ENCODE measurements around the gene AP2A2. TPM values are rescaled to one million over a fixed set of nuclear protein-coding genes. Genes with fewer than 3 reads are reported as not detected.

The AP2A2 gene
- total RNA-seq, 1 experiment from 2014 or later: 39.4 TPM

- TF ChIP-seq EZH2 (IDR thresholded peaks at IDR 0.05; ENCODE audit: low read depth): no peak
- TF ChIP-seq, protein P1, sequence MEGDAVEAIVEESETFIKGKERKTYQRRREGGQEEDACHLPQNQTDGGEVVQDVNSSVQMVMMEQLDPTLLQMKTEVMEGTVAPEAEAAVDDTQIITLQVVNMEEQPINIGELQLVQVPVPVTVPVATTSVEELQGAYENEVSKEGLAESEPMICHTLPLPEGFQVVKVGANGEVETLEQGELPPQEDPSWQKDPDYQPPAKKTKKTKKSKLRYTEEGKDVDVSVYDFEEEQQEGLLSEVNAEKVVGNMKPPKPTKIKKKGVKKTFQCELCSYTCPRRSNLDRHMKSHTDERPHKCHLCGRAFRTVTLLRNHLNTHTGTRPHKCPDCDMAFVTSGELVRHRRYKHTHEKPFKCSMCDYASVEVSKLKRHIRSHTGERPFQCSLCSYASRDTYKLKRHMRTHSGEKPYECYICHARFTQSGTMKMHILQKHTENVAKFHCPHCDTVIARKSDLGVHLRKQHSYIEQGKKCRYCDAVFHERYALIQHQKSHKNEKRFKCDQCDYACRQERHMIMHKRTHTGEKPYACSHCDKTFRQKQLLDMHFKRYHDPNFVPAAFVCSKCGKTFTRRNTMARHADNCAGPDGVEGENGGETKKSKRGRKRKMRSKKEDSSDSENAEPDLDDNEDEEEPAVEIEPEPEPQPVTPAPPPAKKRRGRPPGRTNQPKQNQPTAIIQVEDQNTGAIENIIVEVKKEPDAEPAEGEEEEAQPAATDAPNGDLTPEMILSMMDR (conservative IDR thresholded peaks at IDR 0.05): no peak
- intact Hi-C loops (cut with micrococcal nuclease; ENCODE audit: unreplicated experiment): no loop called here
- POLR2A ChIA-PET (ENCODE audit: unreplicated experiment): no interaction called here
- CTCF ChIA-PET: no interaction called here
- Histone ChIP-seq H2AFZ (no peak overlapping the region), H4K20me1 (ENCODE audit: insufficient read depth) (no peaks in the 10 kb centered on the region), H3K27me3 (ENCODE audit: insufficient read depth, low read depth) (no peaks in the 10 kb centered on the region), H3K9me3 (ENCODE audit: insufficient read depth, low read depth) (no peaks in the 10 kb centered on the region), H3K4me3 (no peak overlapping the region), H3K79me2 (ENCODE audit: low read depth) (no peaks in the 10 kb centered on the region), H3K27ac (no peak overlapping the region), H3K4me1 (replicated peaks; ENCODE audit: insufficient read depth) (no peaks in the 10 kb centered on the region), H3K4me2 (no peak overlapping the region), H3F3A (ENCODE audit: insufficient read depth, low read depth) (no peaks in the 10 kb centered on the region), H3K9me2 (ENCODE audit: insufficient read depth) (no peaks in the 10 kb centered on the region), H3K36me3 (ENCODE audit: low read depth) (no peaks in the 10 kb centered on the region)
- no TSS peak for BruUV-seq (replicated peaks)
- no peak for DNase-seq
Measured at GRCh38 chr11:1047595-1048156, 122.0 kb downstream of the AP2A2 start.

DNA sequence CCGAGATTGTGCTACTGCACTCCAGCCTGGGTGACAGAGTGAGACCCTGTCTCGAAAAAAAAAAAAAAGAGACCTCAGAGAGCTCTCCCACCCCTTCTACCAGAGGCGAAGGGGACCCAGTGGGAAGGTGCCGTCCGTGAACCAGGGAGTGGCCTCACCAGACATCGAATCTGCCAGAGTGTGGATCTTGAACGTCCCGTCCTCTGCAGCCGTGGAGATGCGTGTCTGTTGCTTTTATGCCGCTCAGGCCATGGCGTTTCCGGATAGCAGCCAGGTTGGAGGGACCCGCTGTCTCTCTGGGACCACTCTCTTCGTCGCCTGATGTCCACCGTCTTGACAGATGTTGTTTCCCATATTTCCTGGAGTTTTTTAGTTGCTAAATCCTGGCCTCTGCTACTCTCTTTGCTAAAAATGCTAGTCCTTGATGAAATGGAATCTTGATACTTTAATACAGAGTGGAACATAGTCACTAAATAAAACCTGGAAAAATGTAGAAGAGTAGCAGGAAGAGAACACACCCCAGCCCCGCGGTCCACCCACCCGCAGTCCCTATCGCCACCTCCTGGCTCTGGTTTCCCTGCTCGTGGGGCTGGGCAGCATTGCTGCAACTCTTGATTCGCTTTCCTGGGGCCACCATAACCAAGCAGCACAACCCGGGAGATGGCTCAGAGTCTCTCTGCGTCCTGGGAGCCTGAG lies 122.9 kb downstream of the AP2A2 start:
- Histone ChIP-seq H3K27me3 (ENCODE audit: insufficient read depth, low read depth) (no peaks in the 10 kb centered on the region), H3K4me2 (no peak overlapping the region), H3K9me3 (ENCODE audit: insufficient read depth, low read depth) (no peaks in the 10 kb centered on the region), H3K9me2 (ENCODE audit: insufficient read depth) (no peaks in the 10 kb centered on the region), H4K20me1 (ENCODE audit: insufficient read depth) (no peaks in the 10 kb centered on the region), H3K36me3 (ENCODE audit: low read depth) (no peaks in the 10 kb centered on the region), H3K79me2 (ENCODE audit: low read depth) (no peaks in the 10 kb centered on the region), H3K27ac (no peak overlapping the region), H3K4me3 (no peak overlapping the region), H2AFZ (no peak overlapping the region), H3F3A (ENCODE audit: insufficient read depth, low read depth) (no peaks in the 10 kb centered on the region), H3K4me1 (replicated peaks; ENCODE audit: insufficient read depth) (no peaks in the 10 kb centered on the region)
- intact Hi-C loops (cut with micrococcal nuclease; ENCODE audit: unreplicated experiment): no loop called here
- BruUV-seq (replicated peaks): no TSS peak
- DNase-seq: no peak
- POLR2A ChIA-PET (ENCODE audit: unreplicated experiment): no interaction called here
- CTCF ChIA-PET: no interaction called here
- TF ChIP-seq, protein P1 (conservative IDR thresholded peaks at IDR 0.05): no peak
- TF ChIP-seq EZH2 (IDR thresholded peaks at IDR 0.05; ENCODE audit: low read depth): no peak

DNA sequence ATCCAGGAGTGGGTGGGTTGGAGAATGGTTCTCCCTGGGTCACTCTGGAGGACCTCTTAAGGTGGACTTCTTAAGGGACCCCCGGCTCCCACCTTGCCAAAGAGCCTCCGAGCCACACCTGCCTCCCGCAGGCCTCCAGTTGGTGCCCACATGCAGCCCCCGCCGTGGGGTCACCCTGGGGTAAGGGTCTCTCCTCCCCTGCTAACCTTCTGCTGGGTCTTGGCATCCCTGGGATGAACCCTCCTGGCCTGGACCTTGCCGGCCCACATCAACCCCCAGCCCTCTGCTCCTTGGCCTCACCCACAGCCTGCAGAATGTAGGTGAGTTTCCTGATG lies 123.4 kb downstream of the AP2A2 start:
- DNase-seq: no peak
- TF ChIP-seq EZH2 (IDR thresholded peaks at IDR 0.05; ENCODE audit: low read depth): no peak
- TF ChIP-seq, protein P1 (conservative IDR thresholded peaks at IDR 0.05): no peak
- Histone ChIP-seq H4K20me1 (ENCODE audit: insufficient read depth) (no peaks in the 10 kb centered on the region), H3K36me3 (ENCODE audit: low read depth) (no peaks in the 10 kb centered on the region), H3K4me3 (no peak overlapping the region), H3K4me2 (no peak overlapping the region), H3K9me2 (ENCODE audit: insufficient read depth) (no peaks in the 10 kb centered on the region), H3K4me1 (replicated peaks; ENCODE audit: insufficient read depth) (no peaks in the 10 kb centered on the region), H3F3A (ENCODE audit: insufficient read depth, low read depth) (no peaks in the 10 kb centered on the region), H3K27ac (no peak overlapping the region), H3K79me2 (ENCODE audit: low read depth) (no peaks in the 10 kb centered on the region), H3K27me3 (ENCODE audit: insufficient read depth, low read depth) (no peaks in the 10 kb centered on the region), H3K9me3 (ENCODE audit: insufficient read depth, low read depth) (no peaks in the 10 kb centered on the region), H2AFZ (no peak overlapping the region)
- ChIA-PET POLR2A (ENCODE audit: unreplicated experiment) (no interaction called here), CTCF (no interaction called here)
- no TSS peak for BruUV-seq (replicated peaks)
- intact Hi-C loops (cut with micrococcal nuclease; ENCODE audit: unreplicated experiment): no loop called here

Data from PC-9 (cell line).